Type B pancreatic cell (in vitro differentiated cells): ENCODE measurements around the gene BICD2. TPM values are rescaled to one million over a fixed set of nuclear protein-coding genes. Genes with fewer than 3 reads are reported as not detected.
A peak's percentile ranks its signal among the peaks of the same experiment; 100 is the strongest.

Experiments
- DNase-seq: peaks from one replicate; pipeline ENCODE4 v3.0.0; 2021; ENCODE audit warnings: mixed read lengths; ENCODE audit not compliant: unreplicated experiment; ENCODE audit errors: extremely low spot score
- H3K27ac Mint-ChIP-seq: 2 replicates; pipeline ENCODE4 v1.8.0; 2021; ENCODE audit warnings: mild to moderate bottlenecking, mixed read lengths
- H3K27me3 Mint-ChIP-seq: 2 replicates; pipeline ENCODE4 v1.8.0; 2021; ENCODE audit warnings: mixed read lengths
- H3K36me3 Mint-ChIP-seq: 2 replicates; pipeline ENCODE4 v1.8.0; 2021; ENCODE audit warnings: mixed read lengths
- H3K4me1 Mint-ChIP-seq: one replicate; pipeline ENCODE4 v1.8.0; 2021; ENCODE audit warnings: mixed read lengths; ENCODE audit not compliant: unreplicated experiment
- H3K4me3 Mint-ChIP-seq: 2 replicates; pipeline ENCODE4 v1.8.0; 2021; ENCODE audit warnings: mild to moderate bottlenecking, mixed read lengths
- H3K9me3 Mint-ChIP-seq: 2 replicates; pipeline ENCODE4 v1.8.0; 2021; ENCODE audit warnings: mixed read lengths
- total RNA-seq: library from RNA; stranded (reverse); gene quantifications from 2 replicates; pipeline ENCODE4 v1.2.1, GENCODE V29; 2021; ENCODE audit warnings: low replicate concordance
- TF ChIP-seq, protein P1 (sequence below): fragments of 200-600 bp; sonication (generic); conservative IDR thresholded peaks from 2 replicates; pipeline ENCODE4 v1.5.0; 2021; ENCODE audit warnings: antibody characterized with exemption, mild to moderate bottlenecking

BICD2 gene
- total RNA-seq, 1 donor from 2014 or later: 28.6 TPM

DNA sequence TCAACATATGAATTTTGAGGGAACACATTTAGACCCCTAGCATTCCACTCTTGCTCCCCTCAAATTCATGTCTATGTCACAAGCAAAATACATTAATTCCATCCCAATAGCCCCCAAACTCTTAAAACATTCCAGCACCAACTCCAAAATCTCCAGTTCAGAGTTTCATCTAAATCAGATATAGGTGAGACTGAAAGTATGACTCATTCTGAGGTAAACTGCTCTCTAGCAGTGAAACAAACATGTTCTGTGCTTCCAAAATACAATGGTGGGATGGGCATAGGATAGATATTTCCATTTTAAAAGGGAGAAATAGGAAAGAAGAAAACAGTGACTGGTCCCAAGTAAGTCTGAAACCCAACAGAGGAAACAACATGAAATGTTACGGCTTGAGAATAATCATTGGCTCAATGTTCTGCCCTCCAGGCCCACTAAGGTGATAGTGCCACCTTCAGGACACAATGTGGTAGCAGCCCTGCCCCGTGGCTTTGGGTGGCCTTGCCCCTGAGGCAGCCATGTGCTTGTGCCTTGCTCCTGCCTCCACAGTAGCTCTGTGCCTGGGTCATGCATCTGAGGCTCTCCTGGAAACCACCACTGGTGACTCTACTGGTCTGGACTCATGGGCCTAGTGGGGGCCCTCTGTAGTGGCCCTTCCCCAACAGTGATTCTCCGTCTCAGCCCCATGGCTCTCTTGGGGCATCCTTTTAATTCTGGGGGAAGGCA, 58.3 kb downstream of the BICD2 start:
- TF ChIP-seq, protein P1, sequence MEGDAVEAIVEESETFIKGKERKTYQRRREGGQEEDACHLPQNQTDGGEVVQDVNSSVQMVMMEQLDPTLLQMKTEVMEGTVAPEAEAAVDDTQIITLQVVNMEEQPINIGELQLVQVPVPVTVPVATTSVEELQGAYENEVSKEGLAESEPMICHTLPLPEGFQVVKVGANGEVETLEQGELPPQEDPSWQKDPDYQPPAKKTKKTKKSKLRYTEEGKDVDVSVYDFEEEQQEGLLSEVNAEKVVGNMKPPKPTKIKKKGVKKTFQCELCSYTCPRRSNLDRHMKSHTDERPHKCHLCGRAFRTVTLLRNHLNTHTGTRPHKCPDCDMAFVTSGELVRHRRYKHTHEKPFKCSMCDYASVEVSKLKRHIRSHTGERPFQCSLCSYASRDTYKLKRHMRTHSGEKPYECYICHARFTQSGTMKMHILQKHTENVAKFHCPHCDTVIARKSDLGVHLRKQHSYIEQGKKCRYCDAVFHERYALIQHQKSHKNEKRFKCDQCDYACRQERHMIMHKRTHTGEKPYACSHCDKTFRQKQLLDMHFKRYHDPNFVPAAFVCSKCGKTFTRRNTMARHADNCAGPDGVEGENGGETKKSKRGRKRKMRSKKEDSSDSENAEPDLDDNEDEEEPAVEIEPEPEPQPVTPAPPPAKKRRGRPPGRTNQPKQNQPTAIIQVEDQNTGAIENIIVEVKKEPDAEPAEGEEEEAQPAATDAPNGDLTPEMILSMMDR: peak; percentile 46

DNA sequence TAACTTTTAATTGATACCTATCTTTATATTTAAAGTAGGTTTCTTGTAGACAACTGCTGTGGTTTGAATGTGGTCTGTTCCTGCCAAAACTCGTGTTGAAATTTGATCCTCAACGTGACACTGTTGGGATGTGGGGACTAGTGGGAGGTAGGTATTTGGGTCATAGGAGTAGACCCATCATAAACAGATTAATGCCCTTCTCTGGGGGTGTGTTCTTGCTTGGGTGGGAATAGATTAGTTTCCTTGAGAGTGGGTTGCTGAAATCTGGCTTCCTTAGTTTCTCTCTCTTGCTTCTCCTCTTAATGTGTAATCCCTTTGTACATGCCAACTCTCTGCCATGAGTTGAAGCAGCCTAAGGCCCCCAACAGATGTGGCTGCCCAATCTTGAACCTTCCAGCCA, 60.1 kb downstream of the BICD2 start:
- Mint-ChIP-seq H3K36me3 (peaks cover 12% of the 10 kb centered on the region), H3K27me3 (no peaks in the 10 kb centered on the region), H3K4me1 (no peaks in the 10 kb centered on the region), H3K27ac (no peak overlapping the region), H3K4me3 (no peak overlapping the region), H3K9me3 (peaks cover 8% of the 10 kb centered on the region)
- DNase-seq: no peak
- TF ChIP-seq, protein P1: no peak

More for the DNA sequence above, 58.3 kb downstream of the BICD2 start:
- H3K4me3 Mint-ChIP-seq: no peak overlapping the region
- no peaks in the 10 kb centered on the region for H3K4me1 Mint-ChIP-seq
- H3K9me3 Mint-ChIP-seq: peaks cover 4% of the 10 kb centered on the region
- H3K36me3 Mint-ChIP-seq: peaks cover 11% of the 10 kb centered on the region
- DNase-seq: no peak
- peak overlapping the region; percentile 8 for H3K27ac Mint-ChIP-seq
- H3K27me3 Mint-ChIP-seq: no peaks in the 10 kb centered on the region

DNA sequence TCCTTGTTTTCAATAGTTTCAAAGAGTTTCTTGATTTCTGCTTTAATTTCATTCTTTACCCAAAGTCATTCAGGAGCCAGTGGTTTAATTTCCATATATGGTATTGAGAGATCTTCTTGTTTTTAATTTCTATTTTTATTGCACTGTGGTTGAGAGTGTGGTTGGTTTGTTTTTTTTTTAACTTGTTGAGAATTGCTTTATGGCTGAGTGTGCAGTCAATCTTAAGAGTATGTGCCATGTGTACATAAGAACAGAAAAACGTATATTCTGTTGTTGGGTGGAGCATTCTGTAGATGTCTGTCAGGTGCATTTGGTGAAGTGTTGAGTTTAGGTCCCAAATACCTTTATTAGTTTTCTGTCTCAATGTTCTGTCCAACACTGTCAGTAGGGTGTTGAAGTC, 68.0 kb downstream of the BICD2 start:
- Mint-ChIP-seq H3K36me3 (peaks cover 14% of the 10 kb centered on the region), H3K4me3 (no peak overlapping the region), H3K27ac (no peak overlapping the region), H3K4me1 (no peaks in the 10 kb centered on the region), H3K27me3 (no peaks in the 10 kb centered on the region), H3K9me3 (peaks cover 37% of the 10 kb centered on the region)
- TF ChIP-seq, protein P1: no peak
- DNase-seq: no peak

DNA sequence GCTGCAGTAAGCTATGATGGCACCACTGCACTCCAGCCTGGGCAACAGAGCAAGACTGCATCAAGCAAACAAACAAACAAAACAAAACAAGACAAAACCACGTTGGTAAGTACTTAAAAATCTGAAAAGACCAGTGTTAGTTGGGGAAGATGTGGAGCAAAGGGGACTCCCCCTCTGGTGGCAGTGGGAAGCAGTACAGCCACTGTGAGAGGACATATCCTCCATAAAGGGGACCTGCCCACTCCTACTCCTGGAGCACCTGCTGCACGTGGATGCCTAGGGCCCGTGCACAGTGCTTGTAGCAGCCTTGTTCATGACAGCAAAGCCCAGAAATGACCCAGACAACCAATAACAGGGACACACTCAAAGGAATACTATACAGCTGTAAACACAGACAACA, 77.7 kb downstream of the BICD2 start:
- Mint-ChIP-seq H3K4me3 (no peak overlapping the region), H3K27ac (no peak overlapping the region), H3K9me3 (peaks cover 9% of the 10 kb centered on the region), H3K4me1 (no peaks in the 10 kb centered on the region), H3K36me3 (no peaks in the 10 kb centered on the region), H3K27me3 (no peaks in the 10 kb centered on the region)
- TF ChIP-seq, protein P1: peak; percentile 37
- DNase-seq: peak; percentile 20

DNA sequence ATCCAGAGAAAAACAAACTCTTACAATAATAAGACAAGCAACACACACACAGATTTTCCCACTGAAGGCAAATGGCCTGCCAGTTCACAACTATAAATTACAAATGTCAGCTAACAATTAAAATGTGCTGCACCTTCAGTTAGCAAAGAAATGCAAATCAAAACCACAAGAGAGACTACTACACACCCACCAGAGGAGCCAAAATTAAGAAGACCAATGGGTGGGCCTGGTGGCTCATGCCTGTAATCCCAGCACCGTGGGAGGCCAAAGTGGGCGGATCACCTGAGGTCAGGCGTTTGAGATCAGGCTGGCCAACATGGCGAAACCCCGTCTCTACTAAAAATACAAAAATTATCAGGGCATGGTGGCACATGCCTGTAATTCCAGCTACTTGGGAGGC, 79.6 kb downstream of the BICD2 start:
- DNase-seq: peak; percentile 24
- H3K36me3 Mint-ChIP-seq: no peaks in the 10 kb centered on the region
- TF ChIP-seq, protein P1: no peak

More for the DNA sequence above, 79.6 kb downstream of the BICD2 start:
- Mint-ChIP-seq H3K27me3 (no peaks in the 10 kb centered on the region), H3K27ac (no peak overlapping the region), H3K9me3 (peaks cover under 1% of the 10 kb centered on the region), H3K4me3 (no peak overlapping the region), H3K4me1 (no peaks in the 10 kb centered on the region)
